GM18858 (cell line): ENCODE measurements around the gene ARID5B.

Source experiments
- ATAC-seq: cut with Tn5 transposase; IDR thresholded peaks from one replicate; pipeline ENCODE4 v1.9.1; 2021; ENCODE audit not compliant: unreplicated experiment

Gene ARID5B

GRCh38 chr10:61903221-61903927 lies 1.9 kb downstream of the ARID5B start:
- peak; percentile 36 for ATAC-seq

GRCh38 chr10:61903928-61904344 lies 2.4 kb downstream of the ARID5B start:
- ATAC-seq, result no peak

- peak; percentile 38 for ATAC-seq
Measured at GRCh38 chr10:61904733-61905725, 3.5 kb downstream of the ARID5B start.

GRCh38 chr10:61905837-61906561 lies 4.5 kb downstream of the ARID5B start:
- ATAC-seq, result no peak

DNA sequence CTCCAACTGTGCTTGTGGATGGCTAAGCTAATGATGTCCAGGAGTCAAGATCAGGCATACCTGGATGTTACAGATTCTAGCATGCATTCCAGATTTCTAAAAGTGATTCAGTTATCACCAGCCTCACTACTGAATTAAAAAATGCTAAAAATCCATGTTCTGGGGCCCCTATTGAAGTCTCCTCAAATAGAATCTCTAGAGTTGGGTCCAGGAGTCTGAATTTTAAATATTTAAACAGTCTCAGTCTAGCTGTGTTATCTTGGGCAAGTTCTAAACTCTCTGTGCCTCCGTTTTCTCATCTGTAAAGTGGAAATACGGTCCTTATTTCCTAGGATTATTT lies 5.0 kb downstream of the ARID5B start:
- no peak for ATAC-seq

GRCh38 chr10:61907011-61907410 lies 5.5 kb downstream of the ARID5B start:
- ATAC-seq, result no peak

- no peak for ATAC-seq
Measured at GRCh38 chr10:61907587-61907986, 6.1 kb downstream of the ARID5B start.

DNA sequence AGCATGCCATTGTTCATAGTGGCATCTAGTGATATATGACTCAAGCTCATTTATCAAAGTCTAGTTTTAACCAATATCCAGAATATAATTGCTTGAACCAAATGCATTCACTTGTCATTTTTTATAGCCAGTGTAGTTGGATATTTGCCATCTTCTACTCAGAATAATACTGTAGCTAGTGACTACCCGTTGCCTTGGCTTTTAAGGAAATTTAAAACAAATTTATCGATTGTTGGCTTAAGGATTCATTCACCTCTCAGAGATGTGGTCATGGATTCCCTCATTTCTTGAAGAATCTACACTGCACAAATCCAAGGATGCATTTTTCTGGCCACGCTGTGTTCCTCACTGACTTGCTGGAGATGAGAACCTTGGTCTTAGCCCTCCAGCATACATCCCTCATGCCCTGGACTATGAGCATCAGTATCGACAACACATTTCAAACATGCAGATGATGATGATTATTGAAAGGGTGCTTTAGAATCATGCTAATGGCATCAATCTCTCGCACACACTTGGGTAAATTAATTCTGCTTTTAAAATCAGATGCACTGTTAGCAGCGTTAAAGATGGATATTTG lies 8.8 kb downstream of the ARID5B start:
- ATAC-seq, result no peak

GRCh38 chr10:61910894-61911293 lies 9.4 kb downstream of the ARID5B start:
- ATAC-seq, result no peak

DNA sequence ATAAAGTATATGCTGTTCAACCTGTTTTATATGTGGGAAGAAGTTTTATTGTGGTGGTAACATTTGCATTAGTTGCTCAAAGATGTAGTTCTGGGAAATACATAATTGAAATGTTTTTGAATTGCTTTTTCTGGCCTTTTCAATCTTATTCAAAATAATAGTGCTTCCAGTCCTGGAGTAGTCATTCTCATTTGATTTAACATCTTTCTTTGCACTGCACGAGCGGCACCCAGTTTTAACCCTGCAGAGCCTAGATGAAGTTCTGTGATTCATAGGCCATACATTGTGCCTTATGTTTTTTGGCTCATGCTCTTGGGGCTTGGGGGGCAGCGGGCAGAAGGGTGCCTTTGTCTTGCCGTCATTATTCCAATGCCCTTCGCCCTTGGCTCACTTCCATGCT lies 9.9 kb downstream of the ARID5B start:
- ATAC-seq, result no peak

DNA sequence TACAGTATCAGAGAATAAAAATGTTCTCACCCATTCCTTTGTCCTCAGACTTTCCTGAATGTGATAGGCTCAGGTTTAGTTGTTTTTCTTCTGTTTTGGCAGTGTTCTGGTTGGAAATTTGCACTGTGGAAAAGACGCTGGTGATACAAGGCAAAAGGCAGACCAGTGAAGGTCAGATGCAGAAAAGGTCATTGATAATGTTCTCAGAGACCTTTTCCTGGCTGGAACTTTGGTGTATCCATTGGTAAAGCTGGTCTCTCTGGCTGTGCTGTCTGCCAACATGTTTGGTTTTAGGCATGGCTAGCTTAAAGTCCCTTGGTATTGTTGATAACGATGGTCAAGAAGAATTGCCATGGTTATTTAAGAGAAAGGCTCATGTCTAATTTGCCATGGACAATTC lies 11.5 kb downstream of the ARID5B start:
- ATAC-seq, result no peak

DNA sequence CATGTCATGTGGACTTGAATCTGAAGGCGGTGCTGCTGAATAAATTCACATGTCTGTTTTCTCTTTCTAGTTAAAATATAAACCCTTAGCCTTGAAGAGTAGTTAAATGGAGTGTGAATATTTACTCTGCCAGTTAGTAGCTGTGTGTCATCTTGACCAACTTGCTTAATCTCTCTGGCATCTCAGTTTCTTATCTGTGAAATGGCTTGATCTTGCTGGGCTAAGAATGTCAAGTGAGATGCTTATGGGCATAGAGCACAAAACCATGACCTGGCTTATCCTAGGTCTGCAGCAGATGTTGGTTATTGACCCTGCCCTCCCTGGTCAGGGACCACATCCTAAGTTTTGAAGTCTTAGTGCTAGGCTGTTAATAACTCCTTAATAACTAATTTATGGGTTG lies 16.6 kb downstream of the ARID5B start:
- ATAC-seq, result no peak

DNA sequence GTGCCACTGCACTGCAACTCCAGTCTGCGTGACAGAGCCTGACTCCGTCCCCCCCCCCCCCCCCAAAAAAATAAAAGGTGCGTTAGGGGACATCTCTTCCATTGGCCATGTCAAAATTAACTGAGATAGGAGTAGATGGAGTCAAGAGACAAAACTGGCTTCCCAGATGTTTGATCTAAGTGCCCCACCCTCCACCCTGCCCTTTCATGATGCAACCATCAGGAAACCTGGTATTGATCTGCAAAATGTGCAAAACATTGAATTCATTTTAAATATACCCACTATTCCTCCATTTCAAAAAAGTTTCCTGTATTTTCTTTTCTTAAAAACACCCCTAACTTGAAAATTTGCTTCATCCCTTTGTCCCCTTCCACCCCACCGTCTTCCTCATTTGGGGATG lies 17.5 kb downstream of the ARID5B start:
- no peak for ATAC-seq

- no peak for ATAC-seq
Measured at GRCh38 chr10:61919646-61920215, 18.2 kb downstream of the ARID5B start.

DNA sequence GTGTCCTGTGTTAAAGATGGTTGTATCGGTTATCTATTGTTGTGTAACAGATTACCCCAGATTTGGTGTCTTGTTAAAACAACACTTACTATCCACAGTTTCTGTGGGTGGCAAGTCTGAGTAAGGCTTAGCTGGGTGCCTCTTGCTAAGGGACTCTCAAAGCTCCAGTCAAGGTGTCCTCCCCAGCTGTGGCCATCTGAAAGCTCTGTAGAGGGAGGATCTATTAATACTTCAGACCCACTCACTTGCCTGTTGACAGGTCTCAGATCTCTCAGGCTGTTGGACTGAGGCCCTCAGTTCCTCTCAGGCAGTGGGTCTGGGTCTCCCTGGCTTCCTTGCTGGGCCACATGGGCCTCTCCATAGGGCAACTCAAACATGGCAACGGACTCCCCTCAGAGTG lies 19.6 kb downstream of the ARID5B start:
- ATAC-seq, result no peak

- no peak for ATAC-seq
Measured at GRCh38 chr10:61923210-61923949, 21.9 kb downstream of the ARID5B start.

DNA sequence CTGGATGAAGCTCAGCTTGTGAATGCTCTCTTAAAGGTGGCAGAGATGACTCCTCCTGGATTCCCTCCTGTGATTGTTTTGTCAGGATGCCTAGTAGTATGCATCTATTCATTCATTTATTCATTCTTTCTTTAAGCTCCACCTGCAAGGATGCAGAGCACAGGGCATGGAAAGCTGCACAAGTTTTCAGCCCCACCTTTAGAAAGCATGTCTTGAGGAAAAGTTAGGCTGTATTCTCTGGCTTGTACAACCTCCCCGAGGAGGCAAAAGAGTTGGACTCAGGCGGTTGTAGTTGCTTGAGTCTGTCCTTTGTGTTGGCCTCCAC lies 22.4 kb downstream of the ARID5B start:
- no peak for ATAC-seq

GRCh38 chr10:61929555-61929954 lies 28.1 kb downstream of the ARID5B start:
- no peak for ATAC-seq

DNA sequence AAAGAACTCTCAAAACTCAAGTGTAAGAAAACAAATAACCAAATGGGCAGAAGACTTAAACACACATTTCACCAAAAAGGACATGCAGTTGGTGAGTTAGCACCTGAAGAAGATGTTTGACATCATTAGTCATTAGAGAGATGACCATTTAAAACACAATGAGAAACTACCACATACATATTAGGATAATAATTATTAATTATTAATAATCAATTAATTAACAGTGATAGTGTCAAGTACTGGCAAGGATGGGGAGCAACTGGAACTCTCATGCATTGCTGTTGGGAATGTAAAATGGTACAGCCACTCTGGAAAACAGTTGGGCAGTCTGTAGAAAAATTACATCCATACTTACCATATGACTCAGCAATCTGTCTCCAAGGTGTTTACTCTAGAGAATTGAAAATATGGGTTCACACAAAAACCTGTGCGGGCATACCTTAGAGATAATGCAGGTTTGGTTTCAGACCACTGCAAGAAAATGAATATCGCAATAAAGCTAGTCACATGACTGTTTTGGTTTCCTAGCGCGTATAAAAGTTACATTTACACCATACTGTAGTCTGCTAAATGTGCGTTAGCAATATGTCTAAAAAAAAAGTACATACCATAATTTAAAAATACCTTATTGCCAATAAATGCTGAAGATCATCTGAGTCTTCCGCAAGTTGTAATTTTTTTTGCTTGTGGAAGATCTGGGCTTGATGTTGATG lies 30.3 kb downstream of the ARID5B start:
- no peak for ATAC-seq
